Measurements from ENCODE around the gene GNB1. TPM values are rescaled to one million over a fixed set of nuclear protein-coding genes. Genes with fewer than 3 reads are reported as not detected.
"Not testable (repeated sequence)": the region's sequence is repeated elsewhere in the genome, so short reads cannot be mapped to it uniquely, and the experiment has no call there.

GNB1 gene
- total RNA-seq, 1 donor from 2014 or later = 409 TPM

GRCh38 chr1:1892763-1893120, 1.9 kb upstream of the GNB1 start:
- intact Hi-C loops (cut with micrococcal nuclease) = no loop called here

GRCh38 chr1:1892079-1892762, 1.3 kb upstream of the GNB1 start:
- intact Hi-C loops (cut with micrococcal nuclease) = no loop called here

- intact Hi-C loops (cut with micrococcal nuclease) = loop anchor here (1.0 to 2.0 kb wide), 4 partner anchors 8 to 167 kb away; partner anchors contain the start of genes CDK11A and TMEM52
These were observed 627 bp upstream of the GNB1 start for GRCh38 chr1:1891349-1892078.

GRCh38 chr1:1889847-1890505, 911 bp downstream of the GNB1 start:
- intact Hi-C loops (cut with micrococcal nuclease) = loop anchor here (1.0 to 5.0 kb wide), 5 partner anchors 43 to 165 kb away; partner anchors contain the start of genes CDK11A and NADK

- intact Hi-C loops (cut with micrococcal nuclease) = loop anchor here (5.0 kb wide), 3 partner anchors 42 to 92 kb away; no protein-coding TSS in a partner anchor
These were observed 1.7 kb downstream of the GNB1 start for GRCh38 chr1:1889090-1889750.

GRCh38 chr1:1883890-1884289, 7.0 kb downstream of the GNB1 start:
- intact Hi-C loops (cut with micrococcal nuclease) = not testable (repeated sequence)

- intact Hi-C loops (cut with micrococcal nuclease) = no loop called here
These were observed 7.6 kb downstream of the GNB1 start for GRCh38 chr1:1883092-1883873.

GRCh38 chr1:1881727-1882126, 9.2 kb downstream of the GNB1 start:
- intact Hi-C loops (cut with micrococcal nuclease) = no loop called here

- intact Hi-C loops (cut with micrococcal nuclease) = no loop called here
These were observed 10.1 kb downstream of the GNB1 start for GRCh38 chr1:1880617-1881312.

GRCh38 chr1:1879942-1880341, 10.9 kb downstream of the GNB1 start:
- intact Hi-C loops (cut with micrococcal nuclease) = no loop called here

GRCh38 chr1:1877865-1878436, 12.9 kb downstream of the GNB1 start:
- intact Hi-C loops (cut with micrococcal nuclease) = no loop called here

GRCh38 chr1:1876335-1876930, 14.5 kb downstream of the GNB1 start:
- intact Hi-C loops (cut with micrococcal nuclease) = no loop called here

- intact Hi-C loops (cut with micrococcal nuclease) = no loop called here
These were observed 15.0 kb downstream of the GNB1 start for GRCh38 chr1:1875932-1876331.

GRCh38 chr1:1874901-1875300, 16.0 kb downstream of the GNB1 start:
- intact Hi-C loops (cut with micrococcal nuclease) = no loop called here

GRCh38 chr1:1873186-1873585, 17.7 kb downstream of the GNB1 start:
- intact Hi-C loops (cut with micrococcal nuclease) = no loop called here

- intact Hi-C loops (cut with micrococcal nuclease) = no loop called here
These were observed 18.4 kb downstream of the GNB1 start for GRCh38 chr1:1872329-1872994.

GRCh38 chr1:1869469-1869868, 21.4 kb downstream of the GNB1 start:
- intact Hi-C loops (cut with micrococcal nuclease) = no loop called here

- intact Hi-C loops (cut with micrococcal nuclease) = no loop called here
These were observed 23.7 kb downstream of the GNB1 start for GRCh38 chr1:1867164-1867563.

Measured in T-helper 1 cell treated with Interleukin-12 subunit alpha and Interleukin-12 subunit beta and Interleukin-4 antibody, amounts not matched to agents 30 ng/mL and 1 ng/mL, for 36 hours (primary cell).